GM21528 (cell line): ENCODE results near the gene AP2A1.
A peak's percentile ranks its signal among the peaks of the same experiment; 100 is the strongest.
"Not testable (repeated sequence)": the region's sequence is repeated elsewhere in the genome, so short reads cannot be mapped to it uniquely, and the experiment has no call there.

ENCODE experiments used
- ATAC-seq: cut with Tn5 transposase; IDR thresholded peaks from one replicate; pipeline ENCODE4 v1.9.1; 2021; ENCODE audit warnings: mild to moderate bottlenecking, moderate library complexity; ENCODE audit not compliant: unreplicated experiment, low FRiP score

AP2A1 gene

GRCh38 chr19:49809941-49810389 is 43.2 kb downstream of the AP2A1 start:
- no peak for ATAC-seq

- no peak for ATAC-seq
Measured at GRCh38 chr19:49811328-49811727, 44.5 kb downstream of the AP2A1 start.

- ATAC-seq = no peak
Measured at GRCh38 chr19:49812452-49812996, 45.7 kb downstream of the AP2A1 start.

- ATAC-seq = peak; percentile 42
Measured at GRCh38 chr19:49812997-49813861, 46.4 kb downstream of the AP2A1 start, which contains the start of gene FUZ. Gene FUZ (minus strand): TSS chr19:49813292. CDS start chr19:49813106, 186 bp downstream.

GRCh38 chr19:49814010-49814409 is 47.2 kb downstream of the AP2A1 start:
- no peak for ATAC-seq

GRCh38 chr19:49816590-49816989 is 49.8 kb downstream of the AP2A1 start:
- ATAC-seq = no peak

GRCh38 chr19:49817964-49818648 is 51.3 kb downstream of the AP2A1 start, which contains the start of gene MED25:
Gene MED25 (plus strand): TSS chr19:49818289. CDS start chr19:49818342, 53 bp downstream.
- ATAC-seq = peak; percentile 67

- ATAC-seq = no peak
Measured at GRCh38 chr19:49818649-49819370, 52.0 kb downstream of the AP2A1 start.

- ATAC-seq = not testable (repeated sequence)
Measured at GRCh38 chr19:49819452-49820115, 52.8 kb downstream of the AP2A1 start.

GRCh38 chr19:49820125-49820524 is 53.3 kb downstream of the AP2A1 start:
- no peak for ATAC-seq

GRCh38 chr19:49823472-49823871 is 56.7 kb downstream of the AP2A1 start:
- no peak for ATAC-seq

GRCh38 chr19:49824662-49825061 is 57.9 kb downstream of the AP2A1 start:
- ATAC-seq = no peak

- no peak for ATAC-seq
Measured at GRCh38 chr19:49827034-49827433, 60.2 kb downstream of the AP2A1 start.

GRCh38 chr19:49829200-49829599 is 62.4 kb downstream of the AP2A1 start:
- ATAC-seq = no peak

- no peak for ATAC-seq
Measured at GRCh38 chr19:49829721-49830120, 62.9 kb downstream of the AP2A1 start.

GRCh38 chr19:49830766-49831165 is 64.0 kb downstream of the AP2A1 start:
- ATAC-seq = no peak

- ATAC-seq = no peak
Measured at GRCh38 chr19:49831592-49831991, 64.8 kb downstream of the AP2A1 start.

- no peak for ATAC-seq
Measured at GRCh38 chr19:49832556-49832955, 65.8 kb downstream of the AP2A1 start.

GRCh38 chr19:49833599-49833998 is 66.8 kb downstream of the AP2A1 start:
- no peak for ATAC-seq

GRCh38 chr19:49835562-49835961 is 68.8 kb downstream of the AP2A1 start:
- no peak for ATAC-seq
